SK-N-SH (cell line): ENCODE measurements around the gene EFCAB14. TPM values are rescaled to one million over a fixed set of nuclear protein-coding genes. Genes with fewer than 3 reads are reported as not detected.

Experiments
- CTCF ChIA-PET: fragments of 300-600, 350-600 bp; formaldehyde crosslinking; extraction: SDS; loops from one replicate; lab custom pipeline; 2021; lab: Yijun Ruan, JAX
- POLR2A ChIA-PET: fragments of 350-600 bp; sonication (Branson Sonifier 250); formaldehyde crosslinking; extraction: SDS; loops from one replicate; lab custom pipeline; 2020; ENCODE audit warnings: antibody characterized with exemption, inconsistent platforms; lab: Yijun Ruan, JAX
- DNase-seq: peaks from one replicate; pipeline ENCODE4 v3.0.0; 2012
- H2AFZ ChIP-seq: fragments of 200-600 bp; sonication (generic); 2 replicates; pipeline ENCODE4 v1.8.1; 2016; ENCODE audit warnings: antibody characterized with exemption, mild to moderate bottlenecking, low read depth
- H3F3A ChIP-seq: fragments of 200-600 bp; sonication (generic); replicated peaks from 2 replicates; pipeline ENCODE3; 2016; ENCODE audit warnings: antibody characterized with exemption, mild to moderate bottlenecking; ENCODE audit not compliant: insufficient read depth
- H3K27ac ChIP-seq, 2 experiments: fragments of 200-500 bp in 1 of 2; fragments of 200-600 bp in 1 of 2; sonication (Bioruptor generic) in 1 of 2; sonication (generic), shearing (Covaris generic) in 1 of 2; 2 replicates each; pipeline versions ENCODE4 v1.5.1 to v1.6.1; 2014 to 2016; ENCODE audit warnings: low read depth in 2 of 2, inconsistent platforms in 1 of 2, low read length in 1 of 2, mild to moderate bottlenecking in 1 of 2, mixed read lengths in 1 of 2
- H3K27me3 ChIP-seq: fragments of 200-600 bp; sonication (generic), shearing (Covaris generic); 2 replicates; pipeline ENCODE4 v1.6.1; 2016; ENCODE audit warnings: mixed run types; ENCODE audit not compliant: insufficient read depth
- H3K36me3 ChIP-seq, 2 experiments: fragments of 200-500 bp in 1 of 2; fragments of 200-600 bp in 1 of 2; sonication (Bioruptor generic) in 1 of 2; sonication (generic) in 1 of 2; replicated peaks in 1 of 2; 2 replicates each; pipeline versions ENCODE3 to v1.5.1; 2014 to 2016; ENCODE audit warnings: low read length in 1 of 2, mild to moderate bottlenecking in 1 of 2; ENCODE audit not compliant: insufficient read depth in 2 of 2, control insufficient read depth in 1 of 2
- H3K4me1 ChIP-seq, 2 experiments: fragments of 200-500 bp in 1 of 2; fragments of 200-600 bp in 1 of 2; sonication (Bioruptor generic) in 1 of 2; sonication (generic), shearing (Covaris generic) in 1 of 2; 2 replicates each; pipeline versions ENCODE4 v1.5.1 to v1.6.1; 2014 to 2016; ENCODE audit warnings: low read depth in 1 of 2, low read length in 1 of 2, mixed run types in 1 of 2; ENCODE audit not compliant: insufficient read depth in 2 of 2, control insufficient read depth in 1 of 2
- H3K4me2 ChIP-seq: fragments of 200-600 bp; sonication (generic), shearing (Covaris generic); 2 replicates; pipeline ENCODE4 v1.6.1; 2017; ENCODE audit warnings: mixed run types
- H3K4me3 ChIP-seq, 2 experiments: fragments of 200-500 bp in 1 of 2; fragments of 200-600 bp in 1 of 2; sonication (Bioruptor generic) in 1 of 2; sonication (generic), shearing (Covaris generic) in 1 of 2; 2 replicates each; pipeline versions ENCODE4 v1.5.1 to v1.8.1; 2014 to 2016; ENCODE audit warnings: low read depth in 2 of 2, inconsistent platforms in 1 of 2, low read length in 1 of 2, mild to moderate bottlenecking in 1 of 2, mixed read lengths in 1 of 2, moderate library complexity in 1 of 2
- H3K79me2 ChIP-seq: fragments of 200-600 bp; sonication (generic); 2 replicates; pipeline ENCODE4 v1.8.1; 2017; ENCODE audit warnings: mild to moderate bottlenecking; ENCODE audit not compliant: insufficient read depth
- H3K9ac ChIP-seq: fragments of 200-600 bp; sonication (generic); 2 replicates; pipeline ENCODE4 v1.6.1; 2017; ENCODE audit warnings: mixed run types
- H3K9me2 ChIP-seq: fragments of 200-600 bp; sonication (generic); 2 replicates; pipeline ENCODE4 v1.6.1; 2017; ENCODE audit warnings: mixed run types
- H3K9me3 ChIP-seq: fragments of 200-600 bp; sonication (generic); 2 replicates; pipeline ENCODE4 v1.6.1; 2017; ENCODE audit warnings: mixed run types, mild to moderate bottlenecking, moderate library complexity
- H4K20me1 ChIP-seq: fragments of 200-600 bp; sonication (generic); 2 replicates; pipeline ENCODE4 v1.6.1; 2017; ENCODE audit warnings: mild to moderate bottlenecking, mixed run types; ENCODE audit not compliant: insufficient read depth
- CHD2 ChIP-seq: fragments of 150-350 bp; IDR thresholded peaks from 2 replicates; pipeline ENCODE4 v1.6.1; 2018; ENCODE audit warnings: low read length; ENCODE audit not compliant: partially characterized antibody
- ELF1 ChIP-seq: IDR thresholded peaks from 2 replicates; pipeline ENCODE4 v1.4.0; 2012
- EP300 ChIP-seq, 2 experiments: IDR thresholded peaks; 2 replicates each; pipeline versions ENCODE4 v1.4.0 to v1.6.1; 2012; ENCODE audit warnings: borderline replicate concordance in 1 of 2, low read depth in 1 of 2, low read length in 1 of 2
- EZH2phosphoT487 ChIP-seq: fragments of 200-600 bp; sonication (generic); IDR thresholded peaks from 2 replicates; pipeline ENCODE4 v1.6.1; 2017; ENCODE audit warnings: low read depth, mixed run types, mild to moderate bottlenecking, antibody characterized with exemption, moderate library complexity, borderline replicate concordance
- GABPA ChIP-seq: IDR thresholded peaks from 2 replicates; pipeline ENCODE4 v1.4.0; 2012; ENCODE audit warnings: low read depth, mild to moderate bottlenecking
- JUND ChIP-seq: IDR thresholded peaks from 2 replicates; pipeline ENCODE4 v1.4.0; 2012
- MXI1 ChIP-seq: IDR thresholded peaks from 2 replicates; pipeline ENCODE4 v1.6.1; 2012; ENCODE audit warnings: mild to moderate bottlenecking, low read depth, low read length, improper control_type of control experiment
- NFIC ChIP-seq: IDR thresholded peaks from 2 replicates; pipeline ENCODE4 v1.4.0; 2012; ENCODE audit warnings: borderline replicate concordance
- NRF1 ChIP-seq: IDR thresholded peaks from 2 replicates; pipeline ENCODE4 v1.6.1; 2012; ENCODE audit warnings: low read depth, mild to moderate bottlenecking, low read length
- POLR2AphosphoS5 ChIP-seq: IDR thresholded peaks from 2 replicates; pipeline ENCODE4 v1.6.1; 2012; ENCODE audit warnings: low read depth, low read length
- SIN3A ChIP-seq: IDR thresholded peaks from 2 replicates; pipeline ENCODE4 v1.6.1; 2012; ENCODE audit warnings: low read depth, mild to moderate bottlenecking, low read length, moderate library complexity, borderline replicate concordance
- SMC3 ChIP-seq: IDR thresholded peaks from 2 replicates; pipeline ENCODE4 v1.6.1; 2012; ENCODE audit warnings: low read depth, low read length, improper control_type of control experiment
- TAF1 ChIP-seq: IDR thresholded peaks from 2 replicates; pipeline ENCODE4 v1.6.1; 2012; ENCODE audit warnings: low read depth, mild to moderate bottlenecking, low read length, moderate library complexity, borderline replicate concordance
- TCF12 ChIP-seq: IDR thresholded peaks from 2 replicates; pipeline ENCODE4 v1.4.0; 2012
- TEAD4 ChIP-seq: IDR thresholded peaks from 2 replicates; pipeline ENCODE4 v1.4.0; 2012; ENCODE audit warnings: mild to moderate bottlenecking, borderline replicate concordance; ENCODE audit not compliant: insufficient read depth
- YY1 ChIP-seq: IDR thresholded peaks from 2 replicates; pipeline ENCODE4 v1.4.0; 2012; ENCODE audit warnings: low read depth, mild to moderate bottlenecking
- WGBS: methylation state at CpG from one replicate; pipeline ENCODE4 v1.1.6; 2017; ENCODE audit warnings: low lambda C conversion rate; 5-methylcytosine and 5-hydroxymethylcytosine counted together
- polyA plus RNA-seq, 3 experiments: library from polyadenylated mRNA; depleted of rRNA; stranded (reverse); fragments of >200 nt; gene quantifications; 2 replicates each; pipeline ENCODE4 v1.2.3, GENCODE V29; 2012
- TF ChIP-seq, protein P1 (sequence below): IDR thresholded peaks from 2 replicates; pipeline ENCODE4; 2012
- TF ChIP-seq, protein P2 (sequence below): fragments of 200-600 bp; sonication (generic); IDR thresholded peaks from 2 replicates; pipeline ENCODE4 v1.6.1; 2017; ENCODE audit warnings: antibody characterized with exemption, mild to moderate bottlenecking, moderate library complexity
- TF ChIP-seq, protein P3 (sequence below): IDR thresholded peaks from 2 replicates; pipeline ENCODE4 v1.4.0; 2012; ENCODE audit warnings: low read depth

The EFCAB14 gene
- polyA plus RNA-seq, 1 of the 3 experiments (the other 2 are of a cell fraction): 13.6 TPM

DNA sequence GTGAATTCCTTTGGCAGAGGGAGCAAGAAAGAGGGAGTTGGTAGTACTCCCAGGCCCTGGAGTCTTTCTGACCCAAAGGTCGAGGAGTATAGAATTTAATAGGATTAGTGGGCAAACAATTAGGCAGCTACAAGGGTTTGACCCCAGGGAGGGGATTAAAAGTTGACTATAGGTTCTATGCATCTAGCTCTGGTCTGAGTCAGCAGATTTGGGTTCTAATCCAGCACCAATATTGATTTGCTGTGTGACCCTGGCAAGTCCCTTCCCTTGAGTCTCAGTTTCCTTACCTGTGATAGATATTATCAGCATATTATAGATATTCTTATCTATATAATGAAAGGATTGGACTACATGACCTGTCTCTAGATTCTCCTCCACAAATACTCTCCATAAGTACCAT, 35.1 kb upstream of the EFCAB14 start:
- no peak overlapping the region for H3K4me2 ChIP-seq
- no peaks in the 10 kb centered on the region for H3K9me3 ChIP-seq
- no peak overlapping the region for H3K27ac ChIP-seq
- H4K20me1 ChIP-seq: no peaks in the 10 kb centered on the region
- ChIA-PET CTCF (no interaction called here), POLR2A (no interaction called here)
- H3K4me1 ChIP-seq: peaks cover 0 to 5% of the 10 kb centered on the region in 2 experiments; a peak in 1 of 4 replicates
- no peaks in the 10 kb centered on the region for H3K9me2 ChIP-seq
- TF ChIP-seq SIN3A (no peak), YY1 (no peak), EZH2phosphoT487 (no peak), TCF12 (no peak), TAF1 (no peak), NRF1 (no peak), CHD2 (no peak), ELF1 (no peak), TEAD4 (no peak), SMC3 (no peak), GABPA (no peak), POLR2AphosphoS5 (no peak)
- TF ChIP-seq, protein P1, sequence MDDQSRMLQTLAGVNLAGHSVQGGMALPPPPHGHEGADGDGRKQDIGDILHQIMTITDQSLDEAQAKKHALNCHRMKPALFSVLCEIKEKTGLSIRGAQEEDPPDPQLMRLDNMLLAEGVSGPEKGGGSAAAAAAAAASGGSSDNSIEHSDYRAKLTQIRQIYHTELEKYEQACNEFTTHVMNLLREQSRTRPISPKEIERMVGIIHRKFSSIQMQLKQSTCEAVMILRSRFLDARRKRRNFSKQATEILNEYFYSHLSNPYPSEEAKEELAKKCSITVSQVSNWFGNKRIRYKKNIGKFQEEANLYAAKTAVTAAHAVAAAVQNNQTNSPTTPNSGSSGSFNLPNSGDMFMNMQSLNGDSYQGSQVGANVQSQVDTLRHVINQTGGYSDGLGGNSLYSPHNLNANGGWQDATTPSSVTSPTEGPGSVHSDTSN: no peak
- no peak overlapping the region for H3K4me3 ChIP-seq
- no peak overlapping the region for H3K9ac ChIP-seq
- WGBS: 0% methylated on average over 1 of the region's 1 CpG
- DNase-seq: no peak
- H2AFZ ChIP-seq: no peak overlapping the region
- no peaks in the 10 kb centered on the region for H3K36me3 ChIP-seq
- H3K27me3 ChIP-seq: peaks cover under 1% of the 10 kb centered on the region; the same call in 1 of the 2 replicates
- H3K79me2 ChIP-seq: no peaks in the 10 kb centered on the region
- H3F3A ChIP-seq: no peaks in the 10 kb centered on the region

DNA sequence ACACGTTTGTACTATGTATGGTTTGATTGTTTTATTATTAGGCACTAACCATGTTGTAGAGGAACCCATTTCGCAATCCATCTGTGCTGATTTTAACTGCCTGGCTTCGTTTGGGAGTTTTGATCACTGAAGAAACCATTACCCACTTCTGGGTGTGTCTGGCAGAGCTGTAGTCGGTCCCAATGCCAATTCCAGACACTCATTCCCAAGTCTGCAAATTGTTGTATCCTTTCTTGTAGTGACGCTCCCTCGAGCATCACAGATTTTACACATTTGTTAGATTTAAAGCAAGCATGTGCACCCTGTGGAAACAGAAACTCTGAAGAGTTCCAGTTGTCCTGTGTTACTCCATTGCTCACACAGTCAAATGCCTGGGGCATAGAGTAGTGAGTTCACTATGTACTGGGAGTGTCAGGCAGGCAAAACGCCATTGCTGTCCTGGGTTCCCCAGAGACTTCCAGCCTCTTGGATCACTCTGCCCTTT, 31.0 kb upstream of the EFCAB14 start:
- Histone ChIP-seq H3K27me3 (no peaks in the 10 kb centered on the region; the same call in 1 of the 2 replicates), H3K4me3 (no peak overlapping the region)
- no peak for DNase-seq
- CTCF ChIA-PET: no interaction called here
- TF ChIP-seq, protein P2, sequence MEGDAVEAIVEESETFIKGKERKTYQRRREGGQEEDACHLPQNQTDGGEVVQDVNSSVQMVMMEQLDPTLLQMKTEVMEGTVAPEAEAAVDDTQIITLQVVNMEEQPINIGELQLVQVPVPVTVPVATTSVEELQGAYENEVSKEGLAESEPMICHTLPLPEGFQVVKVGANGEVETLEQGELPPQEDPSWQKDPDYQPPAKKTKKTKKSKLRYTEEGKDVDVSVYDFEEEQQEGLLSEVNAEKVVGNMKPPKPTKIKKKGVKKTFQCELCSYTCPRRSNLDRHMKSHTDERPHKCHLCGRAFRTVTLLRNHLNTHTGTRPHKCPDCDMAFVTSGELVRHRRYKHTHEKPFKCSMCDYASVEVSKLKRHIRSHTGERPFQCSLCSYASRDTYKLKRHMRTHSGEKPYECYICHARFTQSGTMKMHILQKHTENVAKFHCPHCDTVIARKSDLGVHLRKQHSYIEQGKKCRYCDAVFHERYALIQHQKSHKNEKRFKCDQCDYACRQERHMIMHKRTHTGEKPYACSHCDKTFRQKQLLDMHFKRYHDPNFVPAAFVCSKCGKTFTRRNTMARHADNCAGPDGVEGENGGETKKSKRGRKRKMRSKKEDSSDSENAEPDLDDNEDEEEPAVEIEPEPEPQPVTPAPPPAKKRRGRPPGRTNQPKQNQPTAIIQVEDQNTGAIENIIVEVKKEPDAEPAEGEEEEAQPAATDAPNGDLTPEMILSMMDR: no peak
- TF ChIP-seq JUND: no peak
- no peak for TF ChIP-seq NFIC
- TF ChIP-seq ELF1: no peak
- no peak for TF ChIP-seq EP300 (IDR thresholded peaks at IDR 0.05; ENCODE audit: borderline replicate concordance in 1 of 2, low read depth in 1 of 2, low read length in 1 of 2)
- TF ChIP-seq EZH2phosphoT487: no peak
- TF ChIP-seq MXI1: no peak
- TF ChIP-seq, protein P3, sequence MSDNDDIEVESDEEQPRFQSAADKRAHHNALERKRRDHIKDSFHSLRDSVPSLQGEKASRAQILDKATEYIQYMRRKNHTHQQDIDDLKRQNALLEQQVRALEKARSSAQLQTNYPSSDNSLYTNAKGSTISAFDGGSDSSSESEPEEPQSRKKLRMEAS: no peak
- no peak for TF ChIP-seq POLR2AphosphoS5
- TF ChIP-seq, all 33 proteins: peak for 0
- 4% methylated on average over 7 of the region's 7 CpGs for WGBS
- Histone ChIP-seq H3K4me2 (no peak overlapping the region), H3K9me3 (no peaks in the 10 kb centered on the region), H4K20me1 (no peaks in the 10 kb centered on the region), H3K36me3 (no peaks in the 10 kb centered on the region), H3K9me2 (no peaks in the 10 kb centered on the region), H3K9ac (no peak overlapping the region), H2AFZ (no peak overlapping the region), H3F3A (no peaks in the 10 kb centered on the region), H3K4me1 (no peaks in the 10 kb centered on the region), H3K79me2 (no peaks in the 10 kb centered on the region), H3K27ac (no peak overlapping the region)
- POLR2A ChIA-PET: no interaction called here
